Jurkat, Clone E6-1 (cell line): ENCODE measurements around the gene CLUH.

Experiments
- DNase-seq: peaks from one replicate; pipeline ENCODE4 v3.0.0-alpha.2; 2011; ENCODE audit warnings: low read depth, low spot score
- H3K4me3 ChIP-seq: 2 replicates; pipeline ENCODE4 v1.5.1; 2011; ENCODE audit warnings: mild to moderate bottlenecking, low read length, control low read depth, moderate library complexity

Gene CLUH

GRCh38 chr17:2723997-2724783 lies 12.6 kb upstream of the CLUH start:
- H3K4me3 ChIP-seq, result no peak overlapping the region
- no peak for DNase-seq

GRCh38 chr17:2723505-2723996 lies 12.0 kb upstream of the CLUH start:
- no peak overlapping the region for H3K4me3 ChIP-seq
- no peak for DNase-seq

GRCh38 chr17:2722611-2723010 lies 11.0 kb upstream of the CLUH start:
- DNase-seq, result no peak
- H3K4me3 ChIP-seq, result no peak overlapping the region

- DNase-seq, result no peak
- no peak overlapping the region for H3K4me3 ChIP-seq
Observed at GRCh38 chr17:2721603-2722002, 10.0 kb upstream of the CLUH start.

- DNase-seq, result no peak
Observed at GRCh38 chr17:2719861-2720260, 8.3 kb upstream of the CLUH start.

GRCh38 chr17:2718150-2718938 lies 6.8 kb upstream of the CLUH start:
- no peak overlapping the region for H3K4me3 ChIP-seq
- no peak for DNase-seq

More at GRCh38 chr17:2719861-2720260, 8.3 kb upstream of the CLUH start:
- H3K4me3 ChIP-seq, result no peak overlapping the region

GRCh38 chr17:2716649-2717048 lies 5.1 kb upstream of the CLUH start:
- no peak for DNase-seq

GRCh38 chr17:2713881-2714280 lies 2.3 kb upstream of the CLUH start:
- no peak for DNase-seq
- H3K4me3 ChIP-seq, result no peak overlapping the region

More at GRCh38 chr17:2716649-2717048, 5.1 kb upstream of the CLUH start:
- no peak overlapping the region for H3K4me3 ChIP-seq

- peak overlapping the region; percentile 90 for H3K4me3 ChIP-seq
- DNase-seq, result no peak
Observed at GRCh38 chr17:2712300-2713043, 908 bp upstream of the CLUH start.

- DNase-seq, result no peak
- peak overlapping the region; percentile 90 for H3K4me3 ChIP-seq
Observed at GRCh38 chr17:2710803-2711607, 559 bp downstream of the CLUH start.

- DNase-seq, result no peak
- peak overlapping the region; percentile 90 for H3K4me3 ChIP-seq
Observed at GRCh38 chr17:2710071-2710802, 1.3 kb downstream of the CLUH start.

GRCh38 chr17:2709183-2709661 lies 2.3 kb downstream of the CLUH start:
- no peak for DNase-seq
- peak overlapping the region; percentile 90 for H3K4me3 ChIP-seq

- no peak overlapping the region for H3K4me3 ChIP-seq
- DNase-seq, result no peak
Observed at GRCh38 chr17:2708585-2709182, 2.9 kb downstream of the CLUH start.

GRCh38 chr17:2707721-2708584 lies 3.6 kb downstream of the CLUH start:
- H3K4me3 ChIP-seq, result no peak overlapping the region
- DNase-seq, result no peak

GRCh38 chr17:2706911-2707510 lies 4.6 kb downstream of the CLUH start:
- no peak overlapping the region for H3K4me3 ChIP-seq
- no peak for DNase-seq
